ENCODE measurements around the gene LRIT2. TPM values are rescaled to one million over a fixed set of nuclear protein-coding genes. Genes with fewer than 3 reads are reported as not detected.
"Not testable (repeated sequence)": the region's sequence is repeated elsewhere in the genome, so short reads cannot be mapped to it uniquely, and the experiment has no call there.

LRIT2 gene
- polyA plus RNA-seq, 3 donors: not detected

GRCh38 chr10:84171237-84171636 is 54.1 kb downstream of the LRIT2 start:
- peaks cover 5 to 21% (median 8%) of the 10 kb centered on the region in 7 donors for H3K9me3 Mint-ChIP-seq
- H3K4me1 Mint-ChIP-seq; H3K4me3 Mint-ChIP-seq; H4K20me1 ChIP-seq (ENCODE audit: insufficient read depth, low read length); H3K9me3 ChIP-seq (replicated peaks in 1 of 2; ENCODE audit: control insufficient read depth in 1 of 2, insufficient read depth in 1 of 2, low read length in 2 of 2); H3K4me2 ChIP-seq (replicated peaks; ENCODE audit: extremely low read depth, low read length, poor library complexity, severe bottlenecking); H3K27me3 Mint-ChIP-seq (ENCODE audit: low read depth in 3 of 3); H3K79me2 ChIP-seq (ENCODE audit: insufficient read depth, low read length); H3K27ac ChIP-seq (ENCODE audit: low read depth in 1 of 2, low read length in 2 of 2); H3K4me1 ChIP-seq (ENCODE audit: control insufficient read depth in 1 of 2, insufficient read depth in 2 of 2, low read length in 2 of 2); intact Hi-C loops (cut with micrococcal nuclease); DNase-seq; H3K36me3 Mint-ChIP-seq; H3K27me3 ChIP-seq (ENCODE audit: control insufficient read depth in 2 of 2, insufficient read depth in 2 of 2, low read length in 2 of 2); H3K9ac ChIP-seq (ENCODE audit: insufficient read depth, low read length, poor library complexity, severe bottlenecking); H3K27ac Mint-ChIP-seq; H3K36me3 ChIP-seq (replicated peaks in 1 of 2; ENCODE audit: control insufficient read depth in 1 of 2, insufficient read depth in 2 of 2, low read length in 2 of 2); H2AFZ ChIP-seq (ENCODE audit: insufficient read depth, low read depth, low read length, poor library complexity, severe bottlenecking); H3K4me3 ChIP-seq (replicated peaks in 1 of 3; ENCODE audit: low read depth in 2 of 3, low read length in 3 of 3): not testable (repeated sequence)
- 100% methylated on average over 1 of the region's 2 CpGs for WGBS (ENCODE audit: insufficient coverage)

Other genes starting within 250 kb of the LRIT2 start
- gene GHITM, start 86.0 kb downstream of the LRIT2 start, polyA plus RNA-seq: 100 to 1,000 TPM in 2 of 3 donors, 10 to 100 TPM in 1; 91.4 to 363 (median 312) TPM
- gene GPR15LG, start 51.7 kb downstream of the LRIT2 start, polyA plus RNA-seq: not detected
- gene CDHR1, start 31.0 kb downstream of the LRIT2 start, polyA plus RNA-seq: not detected
- not detected for gene LRIT1, start 16.0 kb upstream of the LRIT2 start, polyA plus RNA-seq
- gene RGR, start 19.5 kb upstream of the LRIT2 start, polyA plus RNA-seq: not detected
- gene CCSER2, start 103.0 kb upstream of the LRIT2 start, polyA plus RNA-seq: 10 to 100 TPM in 2 of 3 donors, 1 to 10 TPM in 1; 7.4 to 23.3 (median 14.3) TPM

Data from CD14-positive monocyte (primary cell).